ENCODE data around the gene TTBK1.

- TF ChIP-seq, protein P1, sequence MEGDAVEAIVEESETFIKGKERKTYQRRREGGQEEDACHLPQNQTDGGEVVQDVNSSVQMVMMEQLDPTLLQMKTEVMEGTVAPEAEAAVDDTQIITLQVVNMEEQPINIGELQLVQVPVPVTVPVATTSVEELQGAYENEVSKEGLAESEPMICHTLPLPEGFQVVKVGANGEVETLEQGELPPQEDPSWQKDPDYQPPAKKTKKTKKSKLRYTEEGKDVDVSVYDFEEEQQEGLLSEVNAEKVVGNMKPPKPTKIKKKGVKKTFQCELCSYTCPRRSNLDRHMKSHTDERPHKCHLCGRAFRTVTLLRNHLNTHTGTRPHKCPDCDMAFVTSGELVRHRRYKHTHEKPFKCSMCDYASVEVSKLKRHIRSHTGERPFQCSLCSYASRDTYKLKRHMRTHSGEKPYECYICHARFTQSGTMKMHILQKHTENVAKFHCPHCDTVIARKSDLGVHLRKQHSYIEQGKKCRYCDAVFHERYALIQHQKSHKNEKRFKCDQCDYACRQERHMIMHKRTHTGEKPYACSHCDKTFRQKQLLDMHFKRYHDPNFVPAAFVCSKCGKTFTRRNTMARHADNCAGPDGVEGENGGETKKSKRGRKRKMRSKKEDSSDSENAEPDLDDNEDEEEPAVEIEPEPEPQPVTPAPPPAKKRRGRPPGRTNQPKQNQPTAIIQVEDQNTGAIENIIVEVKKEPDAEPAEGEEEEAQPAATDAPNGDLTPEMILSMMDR (conservative IDR thresholded peaks at IDR 0.05 in 1 of 2, IDR thresholded peaks at IDR 0.05 in 1 of 2; ENCODE audit: low read depth in 1 of 2, low read length in 2 of 2) = no peak
- TF ChIP-seq EZH2 (IDR thresholded peaks at IDR 0.05; ENCODE audit: low read length, missing control alignments) = no peak
Observed at GRCh38 chr6:43258180-43258579, 14.9 kb downstream of the TTBK1 start.

Measured in fibroblast of lung (primary cell).